ENCODE measurements around the gene C3. TPM values are rescaled to one million over a fixed set of nuclear protein-coding genes. Genes with fewer than 3 reads are reported as not detected.

Gene C3
- polyA plus RNA-seq, 2 of the 4 experiments (the other 2 are of a cell fraction) = 45.4 to 70.9 TPM

DNA sequence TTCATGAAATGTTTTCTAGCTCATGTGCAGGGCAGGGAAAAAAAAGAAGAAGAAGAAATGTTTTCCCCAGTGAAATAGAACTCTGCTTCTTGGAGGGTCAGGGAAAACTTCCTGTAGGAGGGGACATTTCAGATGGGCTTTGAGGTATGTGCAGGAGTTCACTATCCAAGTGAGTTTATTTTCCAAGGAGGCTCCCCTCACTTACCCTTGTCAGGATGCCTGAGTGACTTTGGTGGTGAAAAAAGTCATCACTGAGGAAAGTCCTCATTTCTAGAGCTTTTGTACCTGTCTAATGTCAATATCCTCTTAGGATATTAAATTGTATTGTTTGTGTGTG, 656 bp upstream of the C3 start:
- H3K9me3 ChIP-seq = no peaks in the 10 kb centered on the region
- CTCF ChIA-PET = interaction anchor here (0.8 to 1.3 kb wide), 3 partner anchors 14 to 88 kb away, joined by 3 to 7 read pairs (median 3); no protein-coding TSS in a partner anchor

DNA sequence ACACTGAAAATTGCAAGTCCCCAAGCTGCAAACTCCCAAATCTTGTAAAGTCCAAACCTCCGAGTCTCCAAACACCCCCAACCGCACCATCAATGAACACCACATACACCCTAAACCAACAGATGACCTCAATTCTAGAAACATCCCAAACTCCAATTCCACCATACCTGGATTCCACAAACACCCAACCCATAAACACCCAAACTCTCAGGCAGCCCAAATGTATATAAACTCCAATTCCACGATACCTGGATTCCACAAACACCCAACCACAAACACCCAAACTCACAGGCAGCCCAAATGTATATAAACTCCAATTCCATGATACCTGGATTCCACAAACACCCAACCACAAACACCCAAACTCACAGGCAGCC, 470 bp downstream of the C3 start:
- H3K4me3 ChIP-seq = 0 out of 3 replicates have a peak overlapping the region, but pooled peaks have one; percentile 19
- H3K27ac ChIP-seq = peak overlapping the region; percentile 72 to 83; a peak in 5 of 6 replicates
- POLR2A ChIA-PET = interaction anchor here (0.8 to 1.1 kb wide), 2 partner anchors 18 to 143 kb away, joined by 5 to 7 read pairs; partner anchors contain the start of gene GPR108
- DNase-seq (ENCODE audit: low read depth in 1 of 2, low spot score in 1 of 2) = no peak
- H3K4me2 ChIP-seq = peak overlapping the region; percentile 73
- no peak for FAIRE-seq
- WGBS (ENCODE audit: missing lambda C conversion rate) = 84% methylated on average over 3 of the region's 3 CpGs
- peaks cover 53% of the 10 kb centered on the region for H3K4me1 ChIP-seq
- ATAC-seq = no peak
- CTCF ChIA-PET = interaction anchor here (1.0 to 1.3 kb wide), 2 partner anchors 16 to 87 kb away, joined by 3 to 7 read pairs; no protein-coding TSS in a partner anchor
- no peaks in the 10 kb centered on the region for H3K9me3 ChIP-seq
- TF ChIP-seq, protein P1, sequence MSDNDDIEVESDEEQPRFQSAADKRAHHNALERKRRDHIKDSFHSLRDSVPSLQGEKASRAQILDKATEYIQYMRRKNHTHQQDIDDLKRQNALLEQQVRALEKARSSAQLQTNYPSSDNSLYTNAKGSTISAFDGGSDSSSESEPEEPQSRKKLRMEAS (IDR thresholded peaks at IDR 0.05) = no peak
- TF ChIP-seq HOXA7 (CRISPR knock-in tag; IDR thresholded peaks at IDR 0.05) = no peak
- no peak for TF ChIP-seq RNF2 (IDR thresholded peaks at IDR 0.05; ENCODE audit: borderline replicate concordance, low read depth)
- TF ChIP-seq, protein P2, sequence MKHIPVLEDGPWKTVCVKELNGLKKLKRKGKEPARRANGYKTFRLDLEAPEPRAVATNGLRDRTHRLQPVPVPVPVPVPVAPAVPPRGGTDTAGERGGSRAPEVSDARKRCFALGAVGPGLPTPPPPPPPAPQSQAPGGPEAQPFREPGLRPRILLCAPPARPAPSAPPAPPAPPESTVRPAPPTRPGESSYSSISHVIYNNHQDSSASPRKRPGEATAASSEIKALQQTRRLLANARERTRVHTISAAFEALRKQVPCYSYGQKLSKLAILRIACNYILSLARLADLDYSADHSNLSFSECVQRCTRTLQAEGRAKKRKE (CRISPR knock-in tag; IDR thresholded peaks at IDR 0.05; ENCODE audit: low read depth) = no peak
- no peak for TF ChIP-seq HOXB5 (CRISPR knock-in tag; IDR thresholded peaks at IDR 0.05)
- TF ChIP-seq RFX5 (IDR thresholded peaks at IDR 0.05) = no peak
- no peak for TF ChIP-seq RAD21 (conservative IDR thresholded peaks at IDR 0.05 in 1 of 2, IDR thresholded peaks at IDR 0.05 in 1 of 2)
- TF ChIP-seq NPAS2 (CRISPR knock-in tag; IDR thresholded peaks at IDR 0.05; ENCODE audit: borderline replicate concordance) = no peak
- TF ChIP-seq HDAC2 (IDR thresholded peaks at IDR 0.05) = no peak
- TF ChIP-seq BHLHE40 (IDR thresholded peaks at IDR 0.05; ENCODE audit: low read depth, low read length) = no peak
- no peak for TF ChIP-seq ESRRA (IDR thresholded peaks at IDR 0.05; ENCODE audit: borderline replicate concordance, low read length)
- TF ChIP-seq KDM5A (IDR thresholded peaks at IDR 0.05) = no peak
- no peak for TF ChIP-seq HEYL (CRISPR knock-in tag; IDR thresholded peaks at IDR 0.05)
- TF ChIP-seq HOXB13 (CRISPR knock-in tag; IDR thresholded peaks at IDR 0.05; ENCODE audit: low read depth) = no peak
- TF ChIP-seq, protein P3, sequence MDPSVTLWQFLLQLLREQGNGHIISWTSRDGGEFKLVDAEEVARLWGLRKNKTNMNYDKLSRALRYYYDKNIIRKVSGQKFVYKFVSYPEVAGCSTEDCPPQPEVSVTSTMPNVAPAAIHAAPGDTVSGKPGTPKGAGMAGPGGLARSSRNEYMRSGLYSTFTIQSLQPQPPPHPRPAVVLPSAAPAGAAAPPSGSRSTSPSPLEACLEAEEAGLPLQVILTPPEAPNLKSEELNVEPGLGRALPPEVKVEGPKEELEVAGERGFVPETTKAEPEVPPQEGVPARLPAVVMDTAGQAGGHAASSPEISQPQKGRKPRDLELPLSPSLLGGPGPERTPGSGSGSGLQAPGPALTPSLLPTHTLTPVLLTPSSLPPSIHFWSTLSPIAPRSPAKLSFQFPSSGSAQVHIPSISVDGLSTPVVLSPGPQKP (IDR thresholded peaks at IDR 0.05; ENCODE audit: low read depth, low read length) = no peak
- no peak for TF ChIP-seq RARB (CRISPR knock-in tag; IDR thresholded peaks at IDR 0.05)
- TF ChIP-seq MYC (IDR thresholded peaks at IDR 0.05; ENCODE audit: borderline replicate concordance, low read length) = no peak
- no peak for TF ChIP-seq FOXS1 (CRISPR knock-in tag; IDR thresholded peaks at IDR 0.05)
- TF ChIP-seq, protein P4, sequence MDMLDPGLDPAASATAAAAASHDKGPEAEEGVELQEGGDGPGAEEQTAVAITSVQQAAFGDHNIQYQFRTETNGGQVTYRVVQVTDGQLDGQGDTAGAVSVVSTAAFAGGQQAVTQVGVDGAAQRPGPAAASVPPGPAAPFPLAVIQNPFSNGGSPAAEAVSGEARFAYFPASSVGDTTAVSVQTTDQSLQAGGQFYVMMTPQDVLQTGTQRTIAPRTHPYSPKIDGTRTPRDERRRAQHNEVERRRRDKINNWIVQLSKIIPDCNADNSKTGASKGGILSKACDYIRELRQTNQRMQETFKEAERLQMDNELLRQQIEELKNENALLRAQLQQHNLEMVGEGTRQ (IDR thresholded peaks at IDR 0.05) = no peak

More for the DNA sequence above, 656 bp upstream of the C3 start:
- H3K4me1 ChIP-seq = peaks cover 61% of the 10 kb centered on the region
- peak overlapping the region; percentile 73 for H3K4me2 ChIP-seq
- ATAC-seq (no peak), FAIRE-seq (no peak), DNase-seq (ENCODE audit: low read depth in 1 of 2, low spot score in 1 of 2) (no peak)
- H3K27ac ChIP-seq = peak overlapping the region; percentile 72 to 83
- POLR2A ChIA-PET = interaction anchor here (0.6 to 1.1 kb wide), 3 partner anchors 17 to 1429 kb away, joined by 3 to 7 read pairs (median 5); partner anchors contain the start of gene GPR108
- TF ChIP-seq CEBPB (IDR thresholded peaks at IDR 0.05) = no peak
- TF ChIP-seq FOXS1 (CRISPR knock-in tag; IDR thresholded peaks at IDR 0.05) = no peak
- TF ChIP-seq KDM1A (IDR thresholded peaks at IDR 0.05; ENCODE audit: low read depth) = no peak
- TF ChIP-seq EP300 (IDR thresholded peaks at IDR 0.05) = no peak
- TF ChIP-seq, protein P1 (IDR thresholded peaks at IDR 0.05) = no peak
- TF ChIP-seq, protein P5, sequence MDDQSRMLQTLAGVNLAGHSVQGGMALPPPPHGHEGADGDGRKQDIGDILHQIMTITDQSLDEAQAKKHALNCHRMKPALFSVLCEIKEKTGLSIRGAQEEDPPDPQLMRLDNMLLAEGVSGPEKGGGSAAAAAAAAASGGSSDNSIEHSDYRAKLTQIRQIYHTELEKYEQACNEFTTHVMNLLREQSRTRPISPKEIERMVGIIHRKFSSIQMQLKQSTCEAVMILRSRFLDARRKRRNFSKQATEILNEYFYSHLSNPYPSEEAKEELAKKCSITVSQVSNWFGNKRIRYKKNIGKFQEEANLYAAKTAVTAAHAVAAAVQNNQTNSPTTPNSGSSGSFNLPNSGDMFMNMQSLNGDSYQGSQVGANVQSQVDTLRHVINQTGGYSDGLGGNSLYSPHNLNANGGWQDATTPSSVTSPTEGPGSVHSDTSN (IDR thresholded peaks at IDR 0.05) = no peak
- no peak for TF ChIP-seq PHF8 (IDR thresholded peaks at IDR 0.05; ENCODE audit: borderline replicate concordance, low read depth)
- no peak for TF ChIP-seq SREBF2 (IDR thresholded peaks at IDR 0.05)
- TF ChIP-seq, protein P6, sequence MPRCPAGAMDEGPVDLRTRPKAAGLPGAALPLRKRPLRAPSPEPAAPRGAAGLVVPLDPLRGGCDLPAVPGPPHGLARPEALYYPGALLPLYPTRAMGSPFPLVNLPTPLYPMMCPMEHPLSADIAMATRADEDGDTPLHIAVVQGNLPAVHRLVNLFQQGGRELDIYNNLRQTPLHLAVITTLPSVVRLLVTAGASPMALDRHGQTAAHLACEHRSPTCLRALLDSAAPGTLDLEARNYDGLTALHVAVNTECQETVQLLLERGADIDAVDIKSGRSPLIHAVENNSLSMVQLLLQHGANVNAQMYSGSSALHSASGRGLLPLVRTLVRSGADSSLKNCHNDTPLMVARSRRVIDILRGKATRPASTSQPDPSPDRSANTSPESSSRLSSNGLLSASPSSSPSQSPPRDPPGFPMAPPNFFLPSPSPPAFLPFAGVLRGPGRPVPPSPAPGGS (IDR thresholded peaks at IDR 0.05) = no peak
- TF ChIP-seq GATA3 (IDR thresholded peaks at IDR 0.05; ENCODE audit: borderline replicate concordance) = no peak
- TF ChIP-seq NFE2L2 (conservative IDR thresholded peaks at IDR 0.05; ENCODE audit: low read length) = no peak
- no peak for TF ChIP-seq CBX8 (IDR thresholded peaks at IDR 0.05)
- TF ChIP-seq, protein P3 (IDR thresholded peaks at IDR 0.05; ENCODE audit: low read depth, low read length) = no peak
- no peak for TF ChIP-seq JUN (IDR thresholded peaks at IDR 0.05)
- TF ChIP-seq, protein P4 (IDR thresholded peaks at IDR 0.05) = no peak
- no peak for TF ChIP-seq HOXB5 (CRISPR knock-in tag; IDR thresholded peaks at IDR 0.05)
- TF ChIP-seq ZNF302 (CRISPR knock-in tag; IDR thresholded peaks at IDR 0.05) = no peak
- no peak for TF ChIP-seq RCOR1 (IDR thresholded peaks at IDR 0.05; ENCODE audit: low read depth, low read length)
- H3K4me3 ChIP-seq = no peak overlapping the region
